ENCODE measurements around the gene TNFAIP6.
A peak's percentile ranks its signal among the peaks of the same experiment; 100 is the strongest.
"Not testable (repeated sequence)": the region's sequence is repeated elsewhere in the genome, so short reads cannot be mapped to it uniquely, and the experiment has no call there.

The TNFAIP6 gene

GRCh38 chr2:151357359-151357758 is at the start of gene TNFAIP6:
TNFAIP6 (plus strand) TSS chr2:151357592; CDS start chr2:151357667, 75 bp downstream.
- no peak for TF ChIP-seq CTCF (IDR thresholded peaks at IDR 0.05; ENCODE audit: low read depth, low read length)
- peak; percentile 87 for DNase-seq (ENCODE audit: extremely low read depth, low read depth)

- not testable (repeated sequence) for DNase-seq (ENCODE audit: extremely low read depth, low read depth)
Observed at GRCh38 chr2:151310313-151310712, 47.1 kb upstream of the TNFAIP6 start.

GRCh38 chr2:151312440-151312839 is 45.0 kb upstream of the TNFAIP6 start:
- DNase-seq (ENCODE audit: extremely low read depth, low read depth), result not testable (repeated sequence)

- no peak for TF ChIP-seq CTCF (IDR thresholded peaks at IDR 0.05; ENCODE audit: low read depth, low read length)
- DNase-seq (ENCODE audit: extremely low read depth, low read depth), result no peak
Observed at GRCh38 chr2:151315381-151315903, 42.0 kb upstream of the TNFAIP6 start.

- no peak for DNase-seq (ENCODE audit: extremely low read depth, low read depth)
- no peak for TF ChIP-seq CTCF (IDR thresholded peaks at IDR 0.05; ENCODE audit: low read depth, low read length)
Observed at GRCh38 chr2:151325581-151326095, 31.8 kb upstream of the TNFAIP6 start.

- no peak for DNase-seq (ENCODE audit: extremely low read depth, low read depth)
Observed at GRCh38 chr2:151326554-151326953, 30.8 kb upstream of the TNFAIP6 start.

GRCh38 chr2:151329998-151330397 is 27.4 kb upstream of the TNFAIP6 start:
- DNase-seq (ENCODE audit: extremely low read depth, low read depth), result no peak
- TF ChIP-seq CTCF (IDR thresholded peaks at IDR 0.05; ENCODE audit: low read depth, low read length), result no peak

More at GRCh38 chr2:151326554-151326953, 30.8 kb upstream of the TNFAIP6 start:
- no peak for TF ChIP-seq CTCF (IDR thresholded peaks at IDR 0.05; ENCODE audit: low read depth, low read length)

- TF ChIP-seq CTCF (IDR thresholded peaks at IDR 0.05; ENCODE audit: low read depth, low read length), result no peak
- DNase-seq (ENCODE audit: extremely low read depth, low read depth), result no peak
Observed at GRCh38 chr2:151333083-151333482, 24.3 kb upstream of the TNFAIP6 start.

All from AG09319 (cell line).